ENCODE data around the gene CYFIP1. TPM values are rescaled to one million over a fixed set of nuclear protein-coding genes. Genes with fewer than 3 reads are reported as not detected.

The CYFIP1 gene
- total and polyA plus RNA-seq, 10 of the 15 experiments (the other 5 are each of a cell fraction or from before 2014, with no cell fraction given), result 3.5 to 46.2 (median 28.3) TPM

GRCh38 chr15:22936577-22937472 lies 43.3 kb downstream of the CYFIP1 start (continued):
- TF ChIP-seq CUX1 (IDR thresholded peaks at IDR 0.05; ENCODE audit: insufficient replicate concordance, low read depth, low read length) (peak; percentile 91), MLLT1 (IDR thresholded peaks at IDR 0.05) (peak; percentile 72; the same call in 1 of the 2 replicates)

GRCh38 chr15:22933641-22934061 lies 46.5 kb downstream of the CYFIP1 start:
- in situ Hi-C loops (cut with MboI), result no loop called here
- CTCF ChIA-PET, result no interaction called here
- no peak overlapping the region for H3K4me2 ChIP-seq (ENCODE audit: control insufficient read depth, insufficient read depth)
- no peak for TF ChIP-seq HCFC1 (IDR thresholded peaks at IDR 0.05; ENCODE audit: low read length)
- TF ChIP-seq ZBTB4 (CRISPR knock-in tag; IDR thresholded peaks at IDR 0.05), result no peak
- no peak for TF ChIP-seq EGR1 (IDR thresholded peaks at IDR 0.05; ENCODE audit: borderline replicate concordance in 1 of 2, low read depth in 2 of 2, low read length in 2 of 2)
- no peak for TF ChIP-seq SMAD1 (IDR thresholded peaks at IDR 0.05; ENCODE audit: low read depth, partially characterized antibody)
- no peak for TF ChIP-seq CREB1 (IDR thresholded peaks at IDR 0.05; ENCODE audit: low read depth)
- no peak for TF ChIP-seq IRF4 (IDR thresholded peaks at IDR 0.05; ENCODE audit: low read depth, low read length)
- no peak for TF ChIP-seq CBFB (IDR thresholded peaks at IDR 0.05; ENCODE audit: low read depth)
- TF ChIP-seq YY1 (IDR thresholded peaks at IDR 0.05; ENCODE audit: low read depth, low read length), result no peak
- no peak for TF ChIP-seq MXI1 (IDR thresholded peaks at IDR 0.05; ENCODE audit: low read depth, low read length)
- no peak for TF ChIP-seq SREBF2 (IDR thresholded peaks at IDR 0.05; ENCODE audit: low read length)

More at GRCh38 chr15:22933641-22934061, 46.5 kb downstream of the CYFIP1 start:
- DNase-seq (ENCODE audit: low read depth, low spot score), result no peak
- RAD21 ChIA-PET (ENCODE audit: unreplicated experiment), result no interaction called here
- Histone ChIP-seq H3K36me3 (ENCODE audit: control insufficient read depth in 2 of 2, insufficient read depth in 2 of 2, low read length in 1 of 2) (peaks cover 4 to 5% of the 10 kb centered on the region in 2 experiments), H3K9me3 (replicated peaks; ENCODE audit: control insufficient read depth, insufficient read depth, low read length) (no peaks in the 10 kb centered on the region), H4K20me1 (ENCODE audit: control insufficient read depth, insufficient read depth) (no peaks in the 10 kb centered on the region), H2AFZ (ENCODE audit: control insufficient read depth, low read depth, low read length) (no peak overlapping the region), H3K9ac (ENCODE audit: control insufficient read depth, insufficient read depth, low read length) (no peak overlapping the region), H3K27ac (ENCODE audit: control insufficient read depth, insufficient read depth) (no peak overlapping the region), H3K4me1 (ENCODE audit: control insufficient read depth, insufficient read depth, low read length) (peaks cover 17% of the 10 kb centered on the region), H3K27me3 (replicated peaks in 1 of 2; ENCODE audit: control insufficient read depth in 2 of 2, insufficient read depth in 2 of 2, low read length in 1 of 2) (no peaks in the 10 kb centered on the region), H3K4me3 (no peak overlapping the region), H3K79me2 (ENCODE audit: control insufficient read depth, insufficient read depth, low read length) (no peaks in the 10 kb centered on the region)
- no peak for ATAC-seq
- FAIRE-seq, result no peak
- WGBS (ENCODE audit: insufficient coverage, insufficient replicate concordance, low lambda C conversion rate, missing lambda C conversion rate), result 39% methylated on average over 9 of the region's 9 CpGs
- POLR2A ChIA-PET, result no interaction called here
- intact Hi-C loops (cut with micrococcal nuclease; ENCODE audit: unreplicated experiment), result no loop called here
- SMC1A ChIA-PET (ENCODE audit: uncharacterized antibody, unreplicated experiment), result no interaction called here
- no TSS peak for BruUV-seq (replicated peaks)

Measured in GM12878 (cell line).